ENCODE measurements around the gene CREB1.

Gene CREB1

DNA sequence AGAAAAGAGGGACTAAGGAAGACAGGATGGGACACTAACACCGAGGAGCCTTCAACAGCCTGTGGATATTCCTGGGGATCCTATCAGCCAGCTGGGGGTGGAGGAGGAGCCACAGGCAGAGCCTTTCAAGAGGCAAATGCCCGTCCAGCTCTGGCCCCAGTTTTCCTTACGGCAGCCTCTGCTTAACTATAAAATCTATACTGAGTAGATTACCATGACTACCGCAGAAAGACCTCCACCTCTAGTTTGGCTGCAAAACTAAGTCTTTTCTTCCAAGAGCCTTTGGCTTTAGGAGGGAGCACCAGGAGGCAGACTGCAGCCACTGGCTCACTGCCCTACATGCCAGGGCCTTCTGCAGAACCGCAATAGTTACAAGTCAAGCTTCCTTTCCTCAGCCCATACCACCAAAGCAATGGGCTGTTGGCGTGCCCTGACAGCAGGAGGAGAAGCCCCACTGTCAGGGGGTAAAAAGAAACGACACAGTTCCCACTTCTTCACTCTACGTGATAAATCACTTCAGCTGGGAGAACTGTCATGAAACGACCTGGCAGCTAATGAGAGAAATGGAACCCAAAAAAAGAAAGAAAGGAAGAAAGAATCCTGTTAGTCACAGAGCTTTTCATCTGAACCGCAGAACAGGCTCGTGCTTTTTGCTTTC is 25.1 kb upstream of the CREB1 start:
- DNase-seq (ENCODE audit: low read depth): no peak

DNA sequence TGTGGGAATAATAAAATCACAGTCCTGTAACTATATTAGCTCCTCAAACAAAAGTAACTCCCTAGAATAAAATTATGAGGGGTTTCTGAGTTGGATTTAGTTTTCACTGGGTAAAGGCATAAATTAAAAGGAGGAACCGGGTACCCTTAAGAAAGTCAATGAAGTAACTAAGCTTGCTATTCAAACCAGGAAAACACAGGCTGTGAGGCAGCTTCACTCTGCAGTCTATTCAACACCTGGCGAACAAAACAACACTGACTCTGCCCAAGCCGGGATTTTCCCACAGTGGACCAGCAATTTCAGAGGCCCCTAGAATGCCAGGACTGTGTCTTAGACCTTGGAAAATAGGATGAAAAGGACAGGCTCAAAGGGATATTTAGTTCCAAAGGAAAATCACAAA is 24.6 kb upstream of the CREB1 start:
- no peak for DNase-seq (ENCODE audit: low read depth)

DNA sequence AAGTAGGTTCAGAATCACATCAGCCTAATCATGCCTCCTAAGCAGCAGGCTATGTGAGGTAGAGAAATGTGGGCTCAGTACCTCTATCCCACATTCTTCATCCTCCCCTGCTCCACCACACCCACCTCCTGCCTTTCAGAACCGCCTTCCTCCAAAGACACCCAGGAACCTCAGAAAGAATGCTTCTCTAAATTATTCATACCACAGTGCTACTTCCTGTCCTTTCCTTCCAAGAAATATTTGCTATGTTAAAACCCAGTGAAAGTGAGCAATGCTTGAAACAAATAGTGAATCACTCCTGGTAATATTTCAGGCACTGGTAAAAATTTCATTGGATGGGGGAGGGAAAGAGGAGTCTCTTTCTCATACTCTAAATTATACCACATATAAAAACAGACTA is 24.0 kb upstream of the CREB1 start:
- DNase-seq (ENCODE audit: low read depth): no peak

DNA sequence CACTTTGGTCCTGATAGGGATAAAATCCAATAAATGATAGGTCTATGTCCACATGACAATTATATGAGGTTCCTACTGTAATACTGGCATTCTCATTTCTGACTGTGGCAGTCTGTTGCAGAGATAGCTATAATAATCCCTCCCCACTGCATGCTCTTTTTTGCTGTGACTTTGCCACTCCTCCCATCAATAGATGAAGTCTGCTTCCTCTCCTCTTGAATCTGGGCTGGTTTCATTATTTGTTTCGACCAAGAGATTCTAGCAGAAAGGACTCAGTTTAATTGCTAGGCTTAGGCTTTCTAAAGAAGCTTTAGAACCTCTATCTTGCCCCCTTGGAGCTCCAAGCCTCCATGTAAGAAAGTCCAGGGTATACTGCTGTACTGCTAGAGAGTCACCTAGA is 23.3 kb upstream of the CREB1 start:
- DNase-seq (ENCODE audit: low read depth): no peak

DNA sequence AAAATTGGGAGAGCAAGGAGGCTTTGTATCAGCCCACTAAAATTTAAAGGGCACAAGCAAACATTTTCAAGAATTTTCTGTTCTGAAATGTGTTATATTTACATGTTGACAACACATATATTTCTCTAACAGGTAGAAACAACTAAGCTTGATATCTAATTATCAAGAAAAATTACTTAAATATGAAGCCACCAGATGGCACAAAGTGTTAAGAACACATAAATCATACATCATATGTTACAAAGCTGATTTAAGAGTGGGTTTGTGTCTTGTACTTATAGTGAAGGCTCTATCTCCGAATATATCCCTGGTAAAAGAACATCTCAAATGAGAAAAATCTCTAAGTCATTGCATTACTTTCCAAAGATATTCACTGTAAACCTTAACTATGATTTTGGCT is 19.6 kb upstream of the CREB1 start:
- no peak for DNase-seq (ENCODE audit: low read depth)

DNA sequence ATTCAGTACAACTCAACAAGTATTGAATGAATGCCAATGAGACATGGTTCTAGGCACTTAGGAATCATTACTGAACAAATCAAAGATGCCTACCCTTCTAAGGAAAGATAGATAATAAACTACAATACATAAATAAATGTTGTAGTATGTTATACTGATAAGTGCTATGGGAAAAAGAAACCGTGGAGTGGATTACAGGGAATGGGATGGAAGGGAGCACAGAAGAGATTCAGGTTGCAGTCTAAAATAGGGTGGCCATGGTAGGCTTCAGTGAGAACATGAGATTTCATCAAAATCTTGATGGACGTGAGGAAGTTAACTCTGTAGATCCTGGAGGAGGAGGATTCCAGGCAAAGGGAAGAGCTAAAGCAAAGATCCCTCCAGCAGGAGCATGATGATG is 17.9 kb upstream of the CREB1 start:
- DNase-seq (ENCODE audit: low read depth): no peak

DNA sequence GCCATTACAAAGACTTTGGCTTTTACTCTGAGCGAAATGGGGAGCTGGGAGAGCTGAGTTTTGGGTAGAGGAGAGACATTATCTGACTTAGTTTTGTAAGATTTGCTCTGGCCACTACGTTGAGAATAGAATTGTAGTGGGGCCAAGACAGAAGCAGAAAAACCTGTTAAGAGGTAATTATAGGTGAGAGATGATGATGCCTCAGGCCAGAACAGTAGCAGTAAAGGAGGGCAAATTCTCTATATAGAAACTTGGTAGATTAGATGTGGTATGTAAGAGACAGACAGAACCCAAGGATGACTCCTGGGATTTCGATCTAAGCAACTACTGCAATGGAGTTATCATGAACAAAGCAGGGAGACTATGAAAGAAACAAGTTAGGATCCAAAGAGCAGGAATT is 17.4 kb upstream of the CREB1 start:
- no peak for DNase-seq (ENCODE audit: low read depth)

DNA sequence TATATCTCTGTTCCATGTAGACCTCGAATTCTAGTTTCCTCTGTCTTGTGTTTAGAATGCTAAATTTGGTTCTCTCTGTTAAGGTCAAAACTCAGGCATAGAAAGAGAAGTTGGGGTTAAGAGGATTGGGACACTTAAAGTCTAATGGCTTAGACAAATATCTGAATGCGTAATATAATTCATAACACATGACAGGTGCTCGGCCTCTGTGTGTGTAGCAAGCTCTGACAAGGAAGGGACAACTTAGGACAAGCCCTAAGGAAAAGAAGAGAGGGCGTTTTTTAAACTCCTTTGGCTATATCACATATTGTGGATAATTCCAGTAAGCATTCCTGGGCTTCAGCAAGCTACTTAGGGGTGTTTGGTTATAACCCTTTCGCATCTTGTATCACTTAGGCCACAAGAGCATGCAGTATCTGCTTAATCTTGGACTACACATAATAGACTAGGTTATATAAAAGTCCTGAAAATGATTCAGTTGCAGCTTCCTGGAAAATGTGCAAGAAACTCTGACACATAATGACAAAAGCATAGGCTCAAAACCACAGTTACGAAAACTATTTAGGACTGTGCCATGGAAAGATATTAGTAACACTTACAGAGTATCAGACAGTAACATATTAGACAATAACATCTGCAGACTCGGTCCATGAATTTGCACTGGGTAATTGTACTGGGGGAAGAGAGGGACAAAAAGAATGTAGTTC is 16.1 kb upstream of the CREB1 start:
- DNase-seq (ENCODE audit: low read depth): no peak

DNA sequence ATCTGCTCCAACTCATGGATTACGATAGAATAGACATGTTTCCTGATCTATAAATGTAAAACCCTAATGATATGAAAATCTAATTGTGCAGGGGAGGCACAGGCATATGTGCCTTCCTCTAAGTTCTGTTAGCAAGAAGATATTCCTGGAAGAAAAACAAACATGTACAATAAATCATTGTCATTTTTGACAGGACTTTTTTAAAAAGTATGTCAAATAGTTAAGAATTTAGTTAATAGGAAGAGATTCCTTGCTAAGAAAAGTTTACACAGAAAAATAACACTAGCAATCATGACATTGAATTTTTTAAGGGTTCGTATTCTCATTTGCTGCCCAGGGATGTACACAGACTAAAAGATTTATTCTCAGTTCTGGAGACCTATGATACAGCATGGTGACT is 15.3 kb upstream of the CREB1 start:
- DNase-seq (ENCODE audit: low read depth): no peak

DNA sequence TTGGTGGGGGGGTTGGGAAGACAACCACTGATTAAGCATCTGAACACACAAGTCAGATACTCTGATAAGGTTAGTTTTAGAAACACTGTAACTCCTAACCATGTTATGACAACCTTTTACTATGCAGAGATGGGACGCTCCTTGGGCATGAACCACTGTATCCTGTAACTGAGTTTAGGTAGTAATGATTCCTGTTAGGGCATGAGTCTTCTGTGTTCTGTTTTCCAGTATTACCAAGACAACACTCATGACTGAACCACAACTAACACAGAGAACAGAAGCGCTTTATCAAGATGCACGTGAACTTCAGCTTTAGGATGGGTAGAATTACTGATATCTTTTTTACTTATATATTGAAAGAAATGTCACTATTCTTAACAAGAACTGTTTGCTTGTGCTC is 14.1 kb upstream of the CREB1 start:
- DNase-seq (ENCODE audit: low read depth): no peak

DNA sequence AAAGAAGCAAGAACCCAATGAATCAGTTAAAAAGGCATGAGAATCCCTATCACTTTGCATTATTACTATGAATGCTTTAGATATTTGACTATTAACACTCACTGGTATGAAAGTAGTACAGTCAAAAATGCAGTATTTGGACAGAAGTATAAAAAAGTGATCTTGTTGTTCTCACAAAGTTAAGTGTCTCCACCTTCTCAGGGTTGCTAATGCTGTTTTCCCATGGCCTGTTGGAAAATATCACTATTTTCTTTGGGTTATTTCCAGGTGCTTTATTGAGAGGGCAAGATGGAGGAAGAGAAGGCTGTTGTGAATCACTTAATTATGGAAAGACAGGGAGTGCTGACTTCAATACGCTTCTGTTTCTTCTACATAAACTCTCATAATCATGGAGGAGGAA is 13.6 kb upstream of the CREB1 start:
- DNase-seq (ENCODE audit: low read depth): no peak

DNA sequence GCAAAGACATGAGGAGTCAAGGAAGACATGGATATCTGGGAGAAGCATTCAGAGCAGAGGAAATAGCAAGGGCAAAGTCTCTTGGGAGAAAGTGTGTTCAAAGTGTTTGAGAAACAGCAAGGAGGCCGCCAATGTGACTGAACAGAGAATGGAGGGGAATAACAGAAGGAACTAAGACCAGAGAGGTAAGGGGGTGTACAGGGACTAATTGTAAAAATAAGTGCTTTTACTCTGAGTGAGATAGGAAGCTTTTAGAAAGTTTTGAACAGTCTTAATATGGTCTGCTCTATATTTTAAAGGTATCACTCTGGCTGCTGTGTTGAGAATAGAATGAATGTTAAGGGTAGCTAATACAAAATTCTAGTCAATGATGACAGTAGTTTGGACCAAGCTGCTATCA is 6.8 kb upstream of the CREB1 start:
- DNase-seq (ENCODE audit: low read depth): no peak

DNA sequence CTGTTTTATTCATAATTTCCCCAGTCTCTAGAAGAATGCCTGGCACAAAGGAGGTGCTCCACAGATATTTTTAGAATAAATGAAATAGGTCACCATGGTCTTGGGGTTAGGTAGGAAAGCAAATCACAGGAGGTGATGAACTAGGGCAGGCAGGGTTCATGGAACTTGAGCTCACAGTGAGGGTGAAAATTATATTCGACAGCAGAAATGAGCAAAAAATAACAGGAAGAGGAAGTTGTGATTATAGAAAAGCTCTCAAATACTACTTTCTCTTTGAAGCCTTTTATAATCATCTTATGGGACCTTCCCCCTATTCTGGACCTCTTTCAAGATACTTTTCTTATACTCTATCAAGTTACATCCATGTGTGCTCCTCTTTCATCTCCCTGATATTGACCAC is 4.5 kb upstream of the CREB1 start:
- DNase-seq (ENCODE audit: low read depth): no peak

DNA sequence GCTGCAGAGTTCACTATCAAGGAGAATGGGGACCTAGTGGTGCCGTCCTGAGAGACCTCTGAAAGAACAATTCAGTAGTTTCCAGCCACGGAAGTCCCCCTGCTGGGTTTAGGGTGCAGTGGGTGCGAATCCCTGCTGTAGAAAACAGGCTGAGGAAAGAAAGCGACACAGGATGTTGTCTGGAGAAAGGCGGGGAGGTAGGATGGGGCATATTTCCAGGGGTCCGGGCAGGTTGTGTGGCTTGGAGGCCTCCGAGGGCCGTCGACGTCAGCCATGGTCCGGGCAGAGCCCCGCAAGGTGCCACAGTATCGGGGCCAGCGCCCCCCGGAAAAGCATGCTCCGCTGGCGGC is 807 bp upstream of the CREB1 start:
- DNase-seq (ENCODE audit: low read depth): peak; percentile 61

DNA sequence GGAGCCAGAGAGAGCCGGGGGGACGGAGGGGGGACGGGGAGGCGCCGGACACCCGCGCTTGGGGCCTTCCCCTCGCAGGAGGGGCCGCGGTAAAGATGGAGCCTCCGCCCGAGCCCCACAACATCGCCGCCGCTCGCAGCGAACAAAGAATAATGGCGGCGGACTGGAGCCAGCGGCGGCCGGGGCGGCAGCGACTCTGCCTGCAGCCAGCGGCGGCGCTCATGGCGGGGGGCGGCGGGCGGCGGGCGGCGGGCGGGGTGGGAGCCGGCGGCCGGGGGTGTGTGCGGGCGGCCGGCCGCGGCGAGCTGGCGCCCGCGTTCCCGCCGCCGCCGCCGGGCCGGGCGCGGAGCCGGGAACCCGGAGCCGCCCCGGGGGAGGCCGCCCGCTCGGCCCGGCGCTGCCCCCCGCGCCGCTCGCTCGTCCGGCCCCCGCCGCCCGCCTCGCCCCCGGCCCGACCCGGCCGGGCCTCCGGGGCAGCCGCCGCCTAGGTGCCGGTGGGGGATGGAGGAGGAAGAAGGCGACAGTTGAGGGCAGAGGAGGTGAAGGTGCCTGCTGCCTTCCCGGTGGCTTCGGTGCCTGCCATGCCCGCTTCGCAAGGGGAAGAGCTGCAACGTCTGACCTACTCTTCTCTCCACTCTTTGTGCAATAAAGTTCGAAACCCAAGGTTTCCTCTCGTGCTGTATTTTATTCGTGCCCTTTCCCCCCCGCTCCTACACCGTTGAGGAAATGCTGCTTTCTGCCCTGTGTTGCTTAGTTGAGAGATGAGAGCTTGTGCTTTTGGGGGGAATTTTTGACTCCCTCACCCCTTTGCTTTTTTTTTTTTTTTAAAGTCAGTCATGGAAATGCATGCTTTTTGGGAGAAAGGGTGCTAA is 634 bp downstream of the CREB1 start:
- DNase-seq (ENCODE audit: low read depth): peak; percentile 47

DNA sequence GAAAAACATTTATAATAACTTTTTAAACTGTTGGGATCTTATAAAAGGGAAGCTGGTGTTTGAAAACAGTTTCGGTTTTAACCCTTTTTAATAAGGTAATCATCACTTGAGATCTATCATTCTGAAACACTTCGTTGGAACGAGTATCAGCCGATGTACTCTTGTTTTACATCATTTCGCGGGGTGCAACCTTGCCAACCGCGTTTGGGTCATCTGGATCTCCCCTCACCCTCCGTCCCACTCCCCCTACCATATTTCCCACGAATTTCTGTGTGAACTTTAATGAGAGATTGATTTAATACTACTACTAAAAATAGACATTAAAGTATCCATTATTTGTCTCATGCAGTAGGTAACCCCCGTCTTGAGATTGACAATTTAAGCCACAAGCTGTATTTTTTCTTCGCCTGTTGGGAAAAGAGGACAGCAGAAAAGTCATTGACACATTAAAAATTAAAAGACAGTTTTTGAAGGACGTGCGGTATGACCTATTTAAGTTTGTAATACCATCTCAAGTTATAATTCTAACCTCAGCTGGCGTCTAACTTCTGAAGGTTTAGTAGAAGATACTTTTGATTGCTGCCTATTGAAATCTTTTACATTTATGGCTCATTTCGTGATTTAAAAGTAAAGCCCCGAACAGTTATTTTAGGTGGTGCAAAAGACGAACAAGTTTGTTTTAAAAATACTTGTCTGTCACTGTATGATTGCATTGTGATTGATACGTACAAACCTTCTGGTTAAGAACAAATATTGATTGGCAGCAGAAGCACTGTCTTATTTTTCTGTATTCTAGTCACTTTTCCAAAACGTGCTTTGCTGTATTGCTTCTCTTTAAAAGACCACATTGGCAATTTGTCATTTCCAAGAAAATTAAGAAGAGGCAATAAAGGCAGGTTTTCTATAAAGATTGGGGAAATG is 1.5 kb downstream of the CREB1 start:
- DNase-seq (ENCODE audit: low read depth): no peak

DNA sequence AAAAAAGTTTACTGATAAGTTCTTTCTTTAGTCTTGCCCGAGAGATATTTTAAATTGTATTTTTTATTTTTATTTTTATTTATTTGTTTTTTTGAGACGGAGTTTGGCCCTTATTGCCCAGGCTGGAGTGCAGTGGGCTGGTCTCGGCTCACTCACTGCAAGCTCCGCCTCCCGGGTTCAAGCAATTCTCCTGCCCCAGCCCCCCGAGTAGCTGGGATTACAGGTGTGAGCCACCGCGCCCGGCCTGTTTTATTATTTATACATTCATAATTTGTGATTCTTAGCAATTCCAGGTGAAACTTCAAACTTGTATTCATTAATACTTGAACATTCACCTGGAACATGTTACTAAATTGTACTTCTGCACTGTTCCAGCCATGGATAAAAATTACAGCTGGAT is 2.9 kb downstream of the CREB1 start:
- no peak for DNase-seq (ENCODE audit: low read depth)

DNA sequence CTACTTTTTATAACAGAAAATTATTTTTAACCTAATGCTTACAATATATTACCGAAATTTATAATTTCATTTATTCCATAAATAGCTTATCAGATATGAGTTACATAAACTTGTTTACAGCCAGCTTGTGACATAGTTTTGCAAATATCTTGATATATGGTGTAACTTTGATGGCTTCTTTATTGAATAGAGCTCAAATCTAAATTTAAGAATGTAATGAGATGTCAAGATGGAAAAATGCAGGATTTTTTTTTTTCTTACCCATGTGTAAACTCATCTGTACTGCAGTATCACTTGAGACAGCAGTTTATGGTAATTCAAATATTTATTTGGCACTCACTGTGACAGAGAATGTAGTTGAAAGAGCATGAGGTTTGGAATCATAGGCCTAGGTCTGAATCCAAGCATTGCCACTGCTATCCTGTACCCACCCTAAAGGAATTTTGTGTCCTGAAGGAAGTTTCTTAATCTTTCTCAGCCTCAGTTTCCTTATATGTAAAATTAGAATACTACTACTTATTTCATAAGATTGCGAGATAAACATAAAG is 3.8 kb downstream of the CREB1 start:
- no peak for DNase-seq (ENCODE audit: low read depth)

DNA sequence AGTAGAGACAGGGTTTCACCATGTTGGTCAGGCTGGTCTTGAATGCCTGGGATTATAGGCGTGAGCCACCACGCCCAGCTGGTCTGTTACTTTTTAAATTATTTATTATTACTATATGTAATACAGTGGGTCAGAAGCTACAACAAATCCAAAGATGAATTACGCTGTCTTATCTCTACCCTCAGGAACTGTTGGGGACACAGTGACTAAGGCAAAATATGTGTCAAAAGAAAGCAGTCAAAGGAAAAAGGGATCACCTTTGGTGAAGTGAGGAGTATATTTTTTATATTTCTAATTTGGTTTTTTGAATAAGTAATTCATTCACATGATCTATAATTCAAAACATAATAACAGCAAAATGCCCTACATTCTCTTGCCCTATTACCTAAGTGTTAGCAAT is 4.7 kb downstream of the CREB1 start:
- no peak for DNase-seq (ENCODE audit: low read depth)

DNA sequence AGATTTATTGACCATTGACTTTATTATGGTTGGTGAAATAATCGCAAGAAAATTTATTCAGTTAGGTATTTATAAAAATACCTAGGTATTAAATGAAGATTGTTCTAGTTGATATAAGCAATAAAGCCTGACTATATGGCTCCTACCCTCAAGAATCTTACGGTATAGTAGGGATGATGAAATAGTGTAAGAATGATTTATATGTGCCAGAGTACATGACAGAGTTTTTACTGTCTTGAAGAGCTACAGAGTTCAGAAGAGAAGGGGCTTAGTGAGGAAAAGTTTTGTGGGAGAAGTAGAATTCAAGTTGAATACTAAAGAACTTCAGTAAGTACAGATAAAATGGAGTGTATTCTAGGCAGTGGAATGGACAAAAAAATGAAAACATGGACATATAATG is 9.7 kb downstream of the CREB1 start:
- no peak for DNase-seq (ENCODE audit: low read depth)

DNA sequence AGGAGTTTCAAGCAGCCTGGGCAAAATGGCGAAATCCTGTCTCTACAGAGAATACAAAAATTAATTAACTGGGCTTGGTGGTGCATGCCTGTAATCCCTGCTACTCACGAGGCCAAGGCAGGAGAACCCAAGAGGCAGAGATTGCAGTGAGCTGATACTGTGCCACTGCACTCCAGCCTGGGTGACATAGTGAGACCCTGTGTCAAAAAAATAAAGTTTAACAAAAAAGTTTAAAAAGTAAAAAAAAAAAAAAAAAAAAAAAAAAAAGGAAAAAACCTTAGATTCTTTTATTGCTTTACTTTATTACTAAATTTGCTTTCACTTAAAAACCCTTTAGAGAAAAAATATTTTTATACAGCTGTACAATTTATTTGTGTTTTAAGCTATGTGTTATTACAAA is 10.7 kb downstream of the CREB1 start:
- no peak for DNase-seq (ENCODE audit: low read depth)

DNA sequence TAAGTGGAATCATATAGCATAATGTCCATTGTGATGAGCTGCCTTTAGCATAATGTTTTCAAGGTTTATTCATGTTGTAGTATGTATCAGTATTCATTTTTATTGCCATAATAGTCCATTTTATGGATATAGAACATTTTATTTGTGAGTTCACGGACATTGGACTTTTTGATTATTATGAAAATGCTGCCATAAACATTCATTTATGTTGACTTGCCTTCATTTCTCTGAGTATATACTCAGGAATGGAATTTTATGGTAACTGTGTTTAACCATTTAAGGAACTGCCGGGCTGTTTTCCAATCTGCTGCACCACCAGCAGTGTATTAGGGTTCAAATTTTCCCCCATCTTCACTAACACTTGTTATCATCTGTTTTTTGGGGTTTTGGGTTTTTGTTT is 12.2 kb downstream of the CREB1 start:
- no peak for DNase-seq (ENCODE audit: low read depth)

Measured in T follicular helper cell (primary cell).